ENCODE data around the gene FAM9B. TPM values are rescaled to one million over a fixed set of nuclear protein-coding genes. Genes with fewer than 3 reads are reported as not detected.

The FAM9B gene
- total and polyA plus RNA-seq, 2 of the 4 experiments (the other 2 are of a cell fraction), result not detected

DNA sequence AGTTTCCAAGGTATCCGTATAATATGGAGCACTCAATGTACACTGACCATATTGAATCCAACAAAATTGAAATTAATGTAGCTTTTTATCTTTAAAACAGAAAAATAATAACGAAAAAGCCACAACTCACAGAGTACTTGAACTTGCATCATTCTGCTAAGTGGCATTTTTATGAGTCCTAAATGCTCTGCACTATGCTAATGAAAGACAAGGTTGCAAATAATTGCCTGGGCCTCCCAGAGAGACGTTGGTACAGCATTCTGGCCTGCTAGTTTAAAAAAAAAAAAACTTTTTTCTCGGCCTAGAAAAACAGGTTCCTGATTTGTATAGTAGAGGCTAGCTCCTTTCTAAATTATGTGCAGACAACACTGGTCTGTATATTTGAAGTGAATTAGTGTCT, 4.3 kb upstream of the FAM9B start:
- Histone ChIP-seq H3K9me3 (ENCODE audit: control insufficient read depth, insufficient read depth, low read length) (peaks cover 2% of the 10 kb centered on the region), H3K4me3 (ENCODE audit: insufficient read depth, low read depth, low read length) (no peak overlapping the region), H3K9me1 (ENCODE audit: insufficient read depth, low read length) (no peaks in the 10 kb centered on the region), H3K18ac (ENCODE audit: low read depth, low read length) (no peak overlapping the region), H3K23ac (ENCODE audit: low read depth, low read length) (no peak overlapping the region), H4K20me1 (ENCODE audit: insufficient read depth, low read length) (no peaks in the 10 kb centered on the region), H2AK5ac (ENCODE audit: low read depth, low read length) (no peak overlapping the region), H2BK120ac (ENCODE audit: low read depth, low read length) (no peak overlapping the region), H4K91ac (ENCODE audit: insufficient read depth, low read depth, low read length) (no peak overlapping the region), H3K27me3 (ENCODE audit: control insufficient read depth, insufficient read depth, low read length) (no peaks in the 10 kb centered on the region), H2BK20ac (ENCODE audit: low read depth, low read length) (no peak overlapping the region), H2BK15ac (ENCODE audit: low read depth, low read length) (no peak overlapping the region), H4K8ac (ENCODE audit: low read depth in 2 of 2, low read length in 2 of 2) (no peak overlapping the region), H3K9ac (ENCODE audit: low read depth, low read length) (no peak overlapping the region), H3K14ac (replicated peaks; ENCODE audit: low read depth, low read length) (no peak overlapping the region), H2BK5ac (ENCODE audit: low read depth, low read length, poor library complexity, severe bottlenecking) (no peak overlapping the region), H3K4me1 (ENCODE audit: control insufficient read depth, insufficient read depth, low read length) (no peaks in the 10 kb centered on the region), H3K56ac (ENCODE audit: extremely low read depth, insufficient read depth, low read length) (no peak overlapping the region), H2AK9ac (replicated peaks; ENCODE audit: low read depth, low read length, poor library complexity) (no peak overlapping the region), H3K27ac (ENCODE audit: insufficient read depth, low read length) (no peak overlapping the region), H3K4me2 (ENCODE audit: low read depth, low read length) (no peak overlapping the region), H3K79me1 (ENCODE audit: low read depth in 1 of 2, low read length in 2 of 2) (no peaks in the 10 kb centered on the region), H4K5ac (ENCODE audit: low read depth, low read length) (no peak overlapping the region), H2AFZ (replicated peaks; ENCODE audit: low read length, poor library complexity) (no peak overlapping the region), H3K36me3 (ENCODE audit: control insufficient read depth, insufficient read depth, low read length) (no peaks in the 10 kb centered on the region), H3K4ac (ENCODE audit: low read depth, low read length) (no peak overlapping the region)
- intact Hi-C loops (cut with micrococcal nuclease), result no loop called here
- TF ChIP-seq, protein P1, sequence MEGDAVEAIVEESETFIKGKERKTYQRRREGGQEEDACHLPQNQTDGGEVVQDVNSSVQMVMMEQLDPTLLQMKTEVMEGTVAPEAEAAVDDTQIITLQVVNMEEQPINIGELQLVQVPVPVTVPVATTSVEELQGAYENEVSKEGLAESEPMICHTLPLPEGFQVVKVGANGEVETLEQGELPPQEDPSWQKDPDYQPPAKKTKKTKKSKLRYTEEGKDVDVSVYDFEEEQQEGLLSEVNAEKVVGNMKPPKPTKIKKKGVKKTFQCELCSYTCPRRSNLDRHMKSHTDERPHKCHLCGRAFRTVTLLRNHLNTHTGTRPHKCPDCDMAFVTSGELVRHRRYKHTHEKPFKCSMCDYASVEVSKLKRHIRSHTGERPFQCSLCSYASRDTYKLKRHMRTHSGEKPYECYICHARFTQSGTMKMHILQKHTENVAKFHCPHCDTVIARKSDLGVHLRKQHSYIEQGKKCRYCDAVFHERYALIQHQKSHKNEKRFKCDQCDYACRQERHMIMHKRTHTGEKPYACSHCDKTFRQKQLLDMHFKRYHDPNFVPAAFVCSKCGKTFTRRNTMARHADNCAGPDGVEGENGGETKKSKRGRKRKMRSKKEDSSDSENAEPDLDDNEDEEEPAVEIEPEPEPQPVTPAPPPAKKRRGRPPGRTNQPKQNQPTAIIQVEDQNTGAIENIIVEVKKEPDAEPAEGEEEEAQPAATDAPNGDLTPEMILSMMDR (conservative IDR thresholded peaks at IDR 0.05; ENCODE audit: low read depth, low read length), result no peak
- TF ChIP-seq POLR2A (IDR thresholded peaks at IDR 0.05; ENCODE audit: low read depth, low read length), result no peak
- no peak for TF ChIP-seq BHLHE40 (IDR thresholded peaks at IDR 0.05; ENCODE audit: low read depth, low read length)
- TF ChIP-seq RFX5 (IDR thresholded peaks at IDR 0.05; ENCODE audit: low read depth, low read length), result no peak
- TF ChIP-seq CHD1 (IDR thresholded peaks at IDR 0.05; ENCODE audit: low read depth, low read length), result no peak
- no peak for TF ChIP-seq MAFK (IDR thresholded peaks at IDR 0.05; ENCODE audit: low read depth, low read length)
- TF ChIP-seq NFE2L2 (IDR thresholded peaks at IDR 0.05; ENCODE audit: low read depth, low read length), result no peak
- TF ChIP-seq MAZ (IDR thresholded peaks at IDR 0.05; ENCODE audit: borderline replicate concordance, low read depth, low read length), result no peak
- no peak for TF ChIP-seq RAD21 (IDR thresholded peaks at IDR 0.05; ENCODE audit: low read length)
- no peak for TF ChIP-seq CEBPB (IDR thresholded peaks at IDR 0.05; ENCODE audit: low read depth, low read length)
- no peak for TF ChIP-seq FOS (IDR thresholded peaks at IDR 0.05; ENCODE audit: low read depth, low read length)
- TF ChIP-seq RCOR1 (IDR thresholded peaks at IDR 0.05; ENCODE audit: insufficient replicate concordance, low read length), result no peak
- TF ChIP-seq SMC3 (IDR thresholded peaks at IDR 0.05; ENCODE audit: low read depth, low read length), result no peak
- TF ChIP-seq, protein P2, sequence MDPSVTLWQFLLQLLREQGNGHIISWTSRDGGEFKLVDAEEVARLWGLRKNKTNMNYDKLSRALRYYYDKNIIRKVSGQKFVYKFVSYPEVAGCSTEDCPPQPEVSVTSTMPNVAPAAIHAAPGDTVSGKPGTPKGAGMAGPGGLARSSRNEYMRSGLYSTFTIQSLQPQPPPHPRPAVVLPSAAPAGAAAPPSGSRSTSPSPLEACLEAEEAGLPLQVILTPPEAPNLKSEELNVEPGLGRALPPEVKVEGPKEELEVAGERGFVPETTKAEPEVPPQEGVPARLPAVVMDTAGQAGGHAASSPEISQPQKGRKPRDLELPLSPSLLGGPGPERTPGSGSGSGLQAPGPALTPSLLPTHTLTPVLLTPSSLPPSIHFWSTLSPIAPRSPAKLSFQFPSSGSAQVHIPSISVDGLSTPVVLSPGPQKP (IDR thresholded peaks at IDR 0.05; ENCODE audit: borderline replicate concordance, low read depth, low read length), result no peak
- TF ChIP-seq MXI1 (IDR thresholded peaks at IDR 0.05; ENCODE audit: borderline replicate concordance, low read depth, low read length), result no peak
- POLR2A ChIA-PET (ENCODE audit: unreplicated experiment), result no interaction called here
- DNase-seq (no peak), ATAC-seq (ENCODE audit: low read depth) (no peak)
- dilution Hi-C loops (cut with HindIII; ENCODE audit: low sequenced_read_pairs, unreplicated experiment), result no loop called here
- no CpG with 5 or more reads among the region's 4 CpGs for WGBS, 2 experiments (ENCODE audit: extremely low coverage in 2 of 2, insufficient read length in 1 of 2)
- in situ Hi-C loops (cut with MboI; ENCODE audit: low sequenced_read_pairs), result no loop called here
- BruUV-seq (replicated peaks), result no TSS peak
- CTCF ChIA-PET, result no interaction called here
